GM19324 (cell line): ENCODE measurements around the gene TEX9.
"Not testable (repeated sequence)": the region's sequence is repeated elsewhere in the genome, so short reads cannot be mapped to it uniquely, and the experiment has no call there.

Experiments
- ATAC-seq: cut with Tn5 transposase; IDR thresholded peaks from one replicate; pipeline ENCODE4 v1.9.1; 2021; ENCODE audit warnings: mild to moderate bottlenecking, moderate library complexity; ENCODE audit not compliant: unreplicated experiment, low FRiP score

The TEX9 gene

GRCh38 chr15:56365075-56365711, at the start of gene TEX9:
Gene TEX9 (plus strand): TSS chr15:56365426. CDS start chr15:56365451, 25 bp downstream.
- peak; percentile 95 for ATAC-seq

- not testable (repeated sequence) for ATAC-seq
Observed at GRCh38 chr15:56316561-56316960, 48.7 kb upstream of the TEX9 start.

DNA sequence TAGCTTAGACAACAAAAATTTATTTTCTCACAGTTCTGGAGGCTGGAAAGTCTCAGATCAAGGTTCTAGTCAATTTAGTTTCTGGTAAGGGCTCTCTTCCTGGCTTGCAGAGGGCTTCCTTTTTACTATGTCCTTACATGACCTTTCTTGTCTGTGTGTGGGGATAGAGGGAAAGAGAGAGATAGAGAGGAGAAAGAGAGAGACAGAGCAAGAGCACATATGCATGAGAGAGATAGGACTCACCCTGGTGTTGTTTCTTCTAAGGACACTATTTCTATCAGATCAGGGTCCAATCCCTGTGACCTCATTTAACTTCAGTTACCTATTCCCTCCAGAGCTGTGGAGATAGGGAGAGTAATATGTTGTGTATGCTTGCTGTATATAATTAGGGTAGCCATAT, 44.9 kb upstream of the TEX9 start:
- no peak for ATAC-seq

DNA sequence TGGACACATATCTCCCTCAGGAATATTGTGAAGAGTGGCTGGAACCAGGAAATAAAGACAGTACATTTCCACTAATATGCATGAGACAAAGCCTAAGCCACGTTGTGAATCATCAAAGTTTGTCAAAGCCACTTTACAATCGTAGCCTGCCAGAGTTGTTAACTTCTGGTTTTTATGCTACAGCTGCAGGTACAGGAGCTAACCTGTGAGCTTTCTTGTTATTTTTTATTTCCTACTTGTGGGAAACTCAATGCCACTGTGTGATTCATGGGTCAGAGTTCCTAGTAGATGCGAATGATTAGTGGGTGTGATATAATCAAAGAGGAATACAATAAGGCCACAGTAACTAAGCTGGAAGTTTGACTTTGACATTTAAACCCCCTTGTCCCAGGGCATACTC, 44.4 kb upstream of the TEX9 start:
- no peak for ATAC-seq

DNA sequence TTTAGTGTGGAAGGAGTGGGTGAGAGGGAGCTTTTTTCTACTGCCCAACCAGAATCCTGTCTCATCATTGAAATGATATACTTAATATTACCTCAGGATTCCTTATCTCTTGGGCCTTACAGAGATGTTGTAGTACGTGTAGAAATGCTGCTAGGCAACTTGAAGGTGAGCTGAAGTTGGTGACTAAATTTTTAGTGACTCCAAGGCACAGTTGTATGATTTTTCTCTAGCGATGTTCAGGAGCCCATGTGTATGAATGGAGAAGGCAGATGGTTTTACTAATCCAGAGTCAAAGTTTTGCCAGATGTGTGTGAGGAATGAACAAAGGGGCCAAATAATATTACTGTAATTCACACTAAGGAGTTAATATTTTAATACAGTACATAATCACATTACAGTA, 42.8 kb upstream of the TEX9 start:
- no peak for ATAC-seq

DNA sequence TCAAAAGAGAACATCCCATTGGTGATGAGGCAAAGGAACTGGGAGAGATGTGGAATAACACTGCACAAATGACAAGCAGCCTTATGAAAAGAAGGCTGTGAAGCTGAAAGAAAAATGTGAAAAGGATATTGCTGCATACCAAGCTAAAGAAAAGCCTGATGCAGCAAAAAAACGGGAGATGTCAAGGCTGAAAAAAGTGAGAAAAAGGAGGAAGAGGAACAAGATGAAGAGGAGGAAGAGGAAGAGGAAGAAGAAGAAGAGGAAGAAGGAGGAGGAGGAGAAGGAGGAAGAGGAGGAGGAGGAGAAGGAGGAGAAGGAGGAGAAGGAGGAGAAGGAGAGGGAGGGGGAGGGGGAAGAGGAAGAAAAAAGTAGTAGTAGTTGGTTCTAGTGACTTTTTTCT, 41.8 kb upstream of the TEX9 start:
- ATAC-seq, result no peak

DNA sequence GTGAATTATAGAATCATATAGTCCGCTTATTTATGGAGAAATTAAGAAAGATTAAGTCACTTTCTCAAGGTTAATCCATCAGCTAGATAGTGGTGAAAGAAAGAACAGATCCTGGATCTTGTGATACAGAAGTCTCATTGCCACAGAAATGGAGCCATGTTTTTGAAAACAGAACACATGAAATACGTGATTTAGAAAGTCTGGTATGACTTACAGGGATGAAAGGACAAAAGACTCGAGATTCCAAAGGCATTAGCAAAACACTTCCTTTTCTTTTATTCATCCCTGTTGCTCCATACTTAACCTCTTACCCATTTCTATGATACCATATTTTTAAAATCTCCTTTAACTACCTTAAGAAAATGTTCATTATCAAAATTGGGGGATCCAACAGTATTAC, 40.0 kb upstream of the TEX9 start:
- no peak for ATAC-seq

DNA sequence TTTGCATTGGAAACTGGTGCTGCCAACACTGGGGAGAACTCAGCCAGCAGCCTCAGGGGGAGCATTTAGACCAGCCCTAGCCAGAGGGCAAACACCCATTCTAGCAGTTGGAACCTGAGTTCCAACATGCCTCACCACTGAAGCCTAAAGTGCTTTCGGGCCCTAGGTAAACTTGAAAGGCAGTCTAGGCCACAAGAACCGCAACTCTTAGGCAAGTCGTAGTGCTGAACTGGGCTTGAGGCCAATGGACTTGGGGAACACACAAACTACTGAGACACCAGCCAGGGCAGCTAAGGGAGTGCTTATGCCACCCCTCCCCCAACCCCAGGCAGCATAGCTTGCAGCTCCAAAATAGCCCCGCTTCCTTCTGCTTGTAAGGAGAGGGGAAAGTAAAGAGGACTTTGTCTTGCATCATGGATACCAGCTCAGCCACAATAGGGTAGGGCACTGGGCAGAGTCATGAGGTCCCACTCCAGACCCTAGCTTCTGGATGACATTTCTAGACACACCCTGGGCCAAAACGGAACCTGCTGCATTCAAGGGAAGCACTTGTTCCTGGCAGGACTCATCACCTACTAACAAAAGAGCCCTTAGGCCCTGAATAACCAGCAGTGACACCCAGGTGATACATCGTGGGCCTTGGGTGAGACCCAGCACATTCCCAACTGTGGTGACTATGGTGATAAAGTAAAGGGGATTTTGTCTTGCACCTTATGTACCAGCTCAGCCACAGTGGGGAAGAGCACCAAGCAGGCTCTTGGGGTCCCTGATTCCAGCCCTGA, 37.3 kb upstream of the TEX9 start:
- no peak for ATAC-seq

- ATAC-seq, result no peak
Observed at GRCh38 chr15:56337084-56337725, 28.0 kb upstream of the TEX9 start.

- ATAC-seq, result no peak
Observed at GRCh38 chr15:56339594-56339993, 25.6 kb upstream of the TEX9 start.

DNA sequence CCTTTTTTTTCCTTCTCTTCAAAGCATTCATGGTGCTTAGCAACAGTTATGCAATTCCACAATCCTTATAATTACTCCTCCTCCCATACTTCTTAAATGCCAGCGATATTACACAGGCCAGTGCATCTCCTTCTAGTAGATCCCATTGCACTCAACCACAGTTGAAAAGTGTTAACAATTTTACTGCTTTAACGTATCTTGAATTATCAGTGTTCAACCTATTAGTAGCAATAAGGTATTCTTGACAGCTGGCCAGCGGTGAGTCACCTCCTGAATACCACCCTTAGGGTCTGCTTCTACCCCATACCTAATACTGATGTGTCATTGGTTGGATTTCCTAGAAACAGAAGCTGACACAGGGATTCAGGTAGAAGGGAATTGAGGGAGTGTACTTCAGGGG, 24.0 kb upstream of the TEX9 start:
- no peak for ATAC-seq

GRCh38 chr15:56342653-56343052, 22.6 kb upstream of the TEX9 start:
- ATAC-seq, result no peak

DNA sequence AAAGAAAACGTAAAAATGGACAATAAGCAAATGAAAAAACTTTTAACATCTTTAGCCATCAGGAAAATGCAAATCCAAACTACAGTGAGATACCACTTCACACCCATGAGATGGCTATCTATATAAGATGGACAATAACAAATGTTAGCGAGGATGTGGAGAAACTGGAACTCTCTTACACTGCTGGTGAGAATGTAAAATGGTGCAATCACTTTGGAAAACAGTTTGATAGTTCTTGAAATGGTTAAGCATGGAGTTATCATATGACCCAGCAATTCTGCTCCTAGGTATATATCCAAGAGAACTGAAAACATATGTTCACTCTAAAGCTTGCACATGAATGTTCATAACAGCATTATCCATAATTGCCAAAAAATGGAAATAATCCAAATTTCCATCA, 21.3 kb upstream of the TEX9 start:
- ATAC-seq, result no peak

DNA sequence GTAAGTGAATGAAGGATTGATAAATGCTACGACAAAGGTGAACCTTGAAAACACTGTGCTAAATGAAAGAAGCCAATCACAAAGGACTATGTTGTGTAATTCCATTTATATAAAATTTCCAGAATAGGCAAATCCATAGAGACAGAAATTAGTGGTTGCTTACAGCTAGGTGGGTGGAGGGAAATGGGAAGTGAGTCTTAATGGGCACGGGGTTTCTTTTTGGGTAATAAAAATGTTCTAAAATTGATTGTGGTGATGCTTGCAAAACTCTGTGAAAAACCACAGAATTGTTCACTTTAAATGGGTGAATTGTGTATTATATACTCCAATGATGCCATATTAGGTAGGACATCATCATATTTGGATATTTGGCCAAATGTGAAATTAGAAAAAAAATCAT, 20.9 kb upstream of the TEX9 start:
- no peak for ATAC-seq

DNA sequence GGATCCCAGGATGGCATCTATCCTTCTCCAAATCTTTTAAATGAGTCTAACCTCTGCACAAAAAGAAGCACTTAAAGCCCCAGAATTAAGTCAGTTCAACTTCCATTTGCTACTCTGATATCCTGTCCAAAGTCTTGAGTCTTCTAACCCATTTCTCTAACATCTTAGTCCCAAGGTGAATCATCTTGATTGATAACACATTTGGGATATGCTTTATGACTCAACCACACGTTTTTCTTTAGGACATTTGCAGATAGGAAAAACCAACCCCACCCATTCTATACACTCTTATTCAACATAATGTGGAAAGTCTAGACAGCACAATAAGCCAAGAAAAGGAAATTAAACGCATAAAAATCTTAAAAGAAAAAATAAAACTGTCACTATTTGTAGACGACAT, 18.8 kb upstream of the TEX9 start:
- ATAC-seq, result no peak

- no peak for ATAC-seq
Observed at GRCh38 chr15:56349554-56349953, 15.7 kb upstream of the TEX9 start.

- ATAC-seq, result no peak
Observed at GRCh38 chr15:56351353-56351752, 13.9 kb upstream of the TEX9 start.

DNA sequence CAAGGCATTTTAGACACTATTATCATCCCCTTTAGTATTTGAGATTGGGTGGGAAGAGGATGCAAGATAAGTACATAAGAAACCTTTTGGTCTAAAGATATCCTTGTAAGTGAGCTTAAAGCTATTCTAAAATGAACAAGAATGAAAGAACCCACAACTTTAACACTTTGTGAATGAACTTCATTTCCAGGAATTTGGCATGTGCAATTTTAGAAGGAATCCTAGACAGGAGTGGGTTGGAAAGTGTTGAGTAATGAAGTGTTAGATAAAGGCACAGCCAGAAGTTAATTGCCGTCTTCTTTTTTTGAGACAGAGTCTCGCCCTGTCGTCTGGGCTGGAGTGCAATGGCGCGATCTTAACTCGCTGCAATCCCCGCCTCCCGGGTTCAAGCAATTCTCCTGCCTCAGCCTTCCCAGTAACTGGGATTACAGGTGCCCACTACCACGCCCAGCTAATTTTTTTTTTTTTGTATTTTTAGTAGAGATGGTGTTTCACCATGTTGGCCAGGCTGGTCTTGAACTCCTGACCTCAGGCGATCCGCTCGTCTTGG, 13.2 kb upstream of the TEX9 start:
- no peak for ATAC-seq

- ATAC-seq, result no peak
Observed at GRCh38 chr15:56353119-56353518, 12.1 kb upstream of the TEX9 start.

DNA sequence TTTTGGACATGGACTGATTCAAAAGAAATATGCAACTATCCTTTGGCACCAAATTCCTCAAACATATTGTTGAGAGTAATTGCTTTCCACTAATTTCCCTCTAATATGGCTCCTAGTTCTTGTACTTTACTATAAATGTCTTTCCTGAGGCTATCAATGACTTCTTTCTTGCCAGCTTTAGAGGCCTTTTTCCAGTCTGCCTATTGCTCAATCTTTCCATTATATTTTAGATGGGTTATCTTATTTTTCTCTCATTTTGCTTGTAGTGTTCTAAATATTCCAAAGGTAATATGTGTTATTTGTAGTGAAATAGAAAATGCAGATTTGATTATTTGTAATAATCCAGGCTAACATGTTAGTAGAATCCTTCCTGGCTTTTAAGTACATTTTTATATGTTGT, 11.5 kb upstream of the TEX9 start:
- no peak for ATAC-seq

DNA sequence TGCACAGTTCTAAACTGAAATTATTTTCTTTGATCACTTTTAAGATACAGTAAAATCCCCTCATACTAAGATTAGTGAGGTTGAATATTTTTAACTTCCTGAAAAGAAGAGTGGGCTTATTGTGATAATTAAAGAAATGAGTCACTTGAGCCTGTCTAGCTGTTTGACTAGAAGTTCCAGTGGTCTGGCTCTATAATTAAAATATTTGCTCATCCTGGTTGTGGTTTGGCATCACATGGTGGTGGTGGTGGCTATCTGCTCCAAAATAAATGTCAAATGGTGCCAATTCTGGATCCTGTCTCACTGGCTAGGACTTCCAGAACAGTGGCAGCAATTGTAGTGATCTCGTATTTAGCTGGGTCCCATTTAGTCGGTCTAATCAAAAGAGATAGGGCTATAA, 8.6 kb upstream of the TEX9 start:
- no peak for ATAC-seq

DNA sequence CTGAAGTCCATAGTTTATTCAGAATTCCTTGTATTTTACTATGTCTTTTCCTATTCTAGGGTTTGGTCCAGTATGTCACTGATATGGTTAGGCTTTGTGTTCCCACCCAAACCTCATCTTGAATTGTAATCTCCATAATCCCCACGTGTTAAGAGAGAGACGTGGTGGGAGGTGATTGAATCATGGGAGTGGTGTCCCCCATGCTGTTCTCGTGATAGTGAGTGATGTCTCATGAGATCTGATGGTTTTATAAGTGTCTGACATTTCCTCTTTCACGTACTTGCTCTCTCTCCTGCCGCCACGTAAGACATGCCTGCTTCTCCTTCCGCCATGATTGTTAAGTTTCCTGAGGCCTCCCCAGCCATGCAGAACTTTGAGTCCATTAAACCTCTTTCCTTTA, 6.6 kb upstream of the TEX9 start:
- ATAC-seq, result no peak
